Measurements from ENCODE around the gene DAPL1. TPM values are rescaled to one million over a fixed set of nuclear protein-coding genes. Genes with fewer than 3 reads are reported as not detected.

The DAPL1 gene
- polyA plus RNA-seq, 3 donors = not detected

GRCh38 chr2:158786897-158787296, 8.2 kb upstream of the DAPL1 start:
- DNase-seq = no peak
- no peaks in the 10 kb centered on the region for H3K36me3 ChIP-seq (replicated peaks in 1 of 2; ENCODE audit: control insufficient read depth in 1 of 2, insufficient read depth in 2 of 2, low read length in 2 of 2)
- no peak for TF ChIP-seq CTCF (IDR thresholded peaks at IDR 0.05)
- no peaks in the 10 kb centered on the region for H3K79me2 ChIP-seq (ENCODE audit: insufficient read depth, low read length)
- peaks cover 0 to 18% (median 6%) of the 10 kb centered on the region in 7 donors for H3K9me3 Mint-ChIP-seq
- H3K27ac ChIP-seq (ENCODE audit: low read depth in 1 of 2, low read length in 2 of 2) = no peak overlapping the region
- no peaks in the 10 kb centered on the region for H3K36me3 Mint-ChIP-seq
- no peak overlapping the region for H3K4me3 ChIP-seq (replicated peaks in 1 of 3; ENCODE audit: low read depth in 2 of 3, low read length in 3 of 3)
- no peak overlapping the region for H2AFZ ChIP-seq (ENCODE audit: insufficient read depth, low read depth, low read length, poor library complexity, severe bottlenecking)
- H3K4me1 ChIP-seq (ENCODE audit: control insufficient read depth in 1 of 2, insufficient read depth in 2 of 2, low read length in 2 of 2) = no peaks in the 10 kb centered on the region
- WGBS (ENCODE audit: insufficient coverage) = 92% methylated on average over 8 of the region's 8 CpGs
- H3K4me1 Mint-ChIP-seq = no peaks in the 10 kb centered on the region
- H3K4me3 Mint-ChIP-seq = no peak overlapping the region
- H3K9me3 ChIP-seq (replicated peaks in 1 of 2; ENCODE audit: control insufficient read depth in 1 of 2, insufficient read depth in 1 of 2, low read length in 2 of 2) = peaks cover 0 to 10% of the 10 kb centered on the region in 2 donors
- peak overlapping the region in 1 of 7 donors; percentile 16 for H3K27ac Mint-ChIP-seq
- H3K27me3 Mint-ChIP-seq (ENCODE audit: low read depth in 3 of 3) = peaks cover 1 to 3% (median 2%) of the 10 kb centered on the region in 3 donors
- no peaks in the 10 kb centered on the region for H3K27me3 ChIP-seq (ENCODE audit: control insufficient read depth in 2 of 2, insufficient read depth in 2 of 2, low read length in 2 of 2)
- intact Hi-C loops (cut with micrococcal nuclease) = no loop called here
- H3K9ac ChIP-seq (ENCODE audit: insufficient read depth, low read length, poor library complexity, severe bottlenecking) = no peak overlapping the region
- H4K20me1 ChIP-seq (ENCODE audit: insufficient read depth, low read length) = no peaks in the 10 kb centered on the region
- H3K4me2 ChIP-seq (replicated peaks; ENCODE audit: extremely low read depth, low read length, poor library complexity, severe bottlenecking) = no peak overlapping the region

DNA sequence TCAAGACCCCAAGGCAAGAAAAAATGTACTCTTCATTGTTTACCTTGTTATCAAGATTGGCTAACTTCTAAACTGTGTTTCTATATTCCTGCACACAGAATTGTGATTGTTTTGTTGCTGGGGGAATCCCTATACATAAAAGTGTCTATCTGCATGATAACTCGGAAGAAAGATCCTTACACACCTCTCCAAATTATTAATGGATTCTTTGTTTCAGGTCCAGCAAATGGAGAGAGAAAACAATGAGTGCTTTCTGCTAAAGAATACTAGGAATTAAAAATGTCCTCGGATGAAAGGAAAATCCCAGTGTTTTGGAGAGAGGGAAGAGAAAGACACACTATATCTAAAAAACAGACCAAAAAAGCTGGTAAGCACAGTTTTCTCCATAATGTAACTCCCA, 6.2 kb upstream of the DAPL1 start:
- no peak overlapping the region for H2AFZ ChIP-seq (ENCODE audit: insufficient read depth, low read depth, low read length, poor library complexity, severe bottlenecking)
- no peak overlapping the region for H3K27ac ChIP-seq (ENCODE audit: low read depth in 1 of 2, low read length in 2 of 2)
- Mint-ChIP-seq H3K4me3 (no peak overlapping the region), H3K27ac (no peak overlapping the region), H3K9me3 (peaks cover 0 to 18% (median 6%) of the 10 kb centered on the region in 7 donors), H3K4me1 (no peaks in the 10 kb centered on the region), H3K27me3 (ENCODE audit: low read depth in 3 of 3) (peaks cover 0 to 2% (median 1%) of the 10 kb centered on the region in 3 donors), H3K36me3 (no peaks in the 10 kb centered on the region)
- WGBS (ENCODE audit: insufficient coverage) = no CpG with 5 or more reads among the region's 2 CpGs
- H3K36me3 ChIP-seq (replicated peaks in 1 of 2; ENCODE audit: control insufficient read depth in 1 of 2, insufficient read depth in 2 of 2, low read length in 2 of 2) = no peaks in the 10 kb centered on the region
- no peaks in the 10 kb centered on the region for H3K79me2 ChIP-seq (ENCODE audit: insufficient read depth, low read length)
- H3K4me1 ChIP-seq (ENCODE audit: control insufficient read depth in 1 of 2, insufficient read depth in 2 of 2, low read length in 2 of 2) = no peaks in the 10 kb centered on the region
- H3K27me3 ChIP-seq (ENCODE audit: control insufficient read depth in 2 of 2, insufficient read depth in 2 of 2, low read length in 2 of 2) = no peaks in the 10 kb centered on the region
- H3K9ac ChIP-seq (ENCODE audit: insufficient read depth, low read length, poor library complexity, severe bottlenecking) = no peak overlapping the region
- intact Hi-C loops (cut with micrococcal nuclease) = no loop called here
- H4K20me1 ChIP-seq (ENCODE audit: insufficient read depth, low read length) = no peaks in the 10 kb centered on the region
- TF ChIP-seq CTCF (IDR thresholded peaks at IDR 0.05) = no peak
- peaks cover 0 to 10% of the 10 kb centered on the region in 2 donors for H3K9me3 ChIP-seq (replicated peaks in 1 of 2; ENCODE audit: control insufficient read depth in 1 of 2, insufficient read depth in 1 of 2, low read length in 2 of 2)
- no peak overlapping the region for H3K4me3 ChIP-seq (replicated peaks in 1 of 3; ENCODE audit: low read depth in 2 of 3, low read length in 3 of 3)
- DNase-seq = no peak
- H3K4me2 ChIP-seq (replicated peaks; ENCODE audit: extremely low read depth, low read length, poor library complexity, severe bottlenecking) = no peak overlapping the region

All from CD14-positive monocyte (primary cell).